ENCODE measurements around the gene ANO2. TPM values are rescaled to one million over a fixed set of nuclear protein-coding genes. Genes with fewer than 3 reads are reported as not detected.

Gene ANO2
- not detected in 2 replicates for total RNA-seq (2014; rRNA removed; shearing (Covaris generic))
- polyA plus RNA-seq (2014; cell fraction: nucleus; rRNA removed) = not detected in 2 replicates

GRCh38 chr12:5945071-5946008, at the start of gene ANO2:
TSS of gene ANO2 (minus strand) at chr12:5945259. CDS start at chr12:5945217, 42 bp downstream.
- DNase-seq (ENCODE audit: extremely low read depth, low read depth) = peak; percentile 6

- DNase-seq (ENCODE audit: extremely low read depth, low read depth) = no peak
Measured at GRCh38 chr12:5989621-5990020, 44.6 kb upstream of the ANO2 start.

GRCh38 chr12:5988659-5989116, 43.6 kb upstream of the ANO2 start:
- DNase-seq (ENCODE audit: extremely low read depth, low read depth) = peak; percentile 54

GRCh38 chr12:5988088-5988487, 43.0 kb upstream of the ANO2 start:
- no peak for DNase-seq (ENCODE audit: extremely low read depth, low read depth)

GRCh38 chr12:5987573-5987972, 42.5 kb upstream of the ANO2 start:
- no peak for DNase-seq (ENCODE audit: extremely low read depth, low read depth)

- no peak for DNase-seq (ENCODE audit: extremely low read depth, low read depth)
Measured at GRCh38 chr12:5985471-5985870, 40.4 kb upstream of the ANO2 start.

GRCh38 chr12:5984873-5985272, 39.8 kb upstream of the ANO2 start:
- no peak for DNase-seq (ENCODE audit: extremely low read depth, low read depth)

- no peak for DNase-seq (ENCODE audit: extremely low read depth, low read depth)
Measured at GRCh38 chr12:5982106-5982505, 37.0 kb upstream of the ANO2 start.

GRCh38 chr12:5977556-5977955, 32.5 kb upstream of the ANO2 start:
- DNase-seq (ENCODE audit: extremely low read depth, low read depth) = no peak

GRCh38 chr12:5976711-5977110, 31.7 kb upstream of the ANO2 start:
- no peak for DNase-seq (ENCODE audit: extremely low read depth, low read depth)

GRCh38 chr12:5976196-5976595, 31.1 kb upstream of the ANO2 start:
- DNase-seq (ENCODE audit: extremely low read depth, low read depth) = no peak

- DNase-seq (ENCODE audit: extremely low read depth, low read depth) = no peak
Measured at GRCh38 chr12:5973461-5974115, 28.5 kb upstream of the ANO2 start.

GRCh38 chr12:5972387-5972786, 27.3 kb upstream of the ANO2 start:
- no peak for DNase-seq (ENCODE audit: extremely low read depth, low read depth)

- no peak for DNase-seq (ENCODE audit: extremely low read depth, low read depth)
Measured at GRCh38 chr12:5971194-5971850, 26.3 kb upstream of the ANO2 start.

- no peak for DNase-seq (ENCODE audit: extremely low read depth, low read depth)
Measured at GRCh38 chr12:5969974-5970690, 25.1 kb upstream of the ANO2 start.

GRCh38 chr12:5969156-5969973, 24.3 kb upstream of the ANO2 start:
- DNase-seq (ENCODE audit: extremely low read depth, low read depth) = no peak

- DNase-seq (ENCODE audit: extremely low read depth, low read depth) = no peak
Measured at GRCh38 chr12:5967645-5968415, 22.8 kb upstream of the ANO2 start.

GRCh38 chr12:5966486-5967095, 21.5 kb upstream of the ANO2 start:
- DNase-seq (ENCODE audit: extremely low read depth, low read depth) = no peak

Data from NCI-H460 (cell line).